Right ventricle myocardium superior (tissue), 1 donor: ENCODE data around the gene TH. TPM values are rescaled to one million over a fixed set of nuclear protein-coding genes. Genes with fewer than 3 reads are reported as not detected.
A peak's percentile ranks its signal among the peaks of the same experiment; 100 is the strongest.

Experiments used
- ATAC-seq: fragments of 200-7000 bp; cut with Tn5 transposase; one replicate; pipeline ENCODE4 v1.9.1; 2020; ENCODE audit warnings: mild to moderate bottlenecking; ENCODE audit not compliant: poor library complexity
- DNase-seq: peaks from one replicate; pipeline ENCODE4 v3.0.0-alpha.2; 2020
- intact Hi-C: fragments of 100-400 bp; cut with DNase I; formaldehyde crosslinking; loops from one replicate; pipeline ENCODE4 v1.11.2; 2022
- total RNA-seq: library from RNA; stranded (reverse); fragmentation: NEBNext Ultra II Directional; extraction: Animal tissue kit (Norgen Biotek cat#: 25700); gene quantifications from one replicate; pipeline ENCODE4 v1.2.1, GENCODE V29; 2021
- donor health status: DM: no; HTN: yes; CAD: no; lungs with severe emphysema.

TH gene
- total RNA-seq, 1 donor from 2014 or later = not detected

DNA sequence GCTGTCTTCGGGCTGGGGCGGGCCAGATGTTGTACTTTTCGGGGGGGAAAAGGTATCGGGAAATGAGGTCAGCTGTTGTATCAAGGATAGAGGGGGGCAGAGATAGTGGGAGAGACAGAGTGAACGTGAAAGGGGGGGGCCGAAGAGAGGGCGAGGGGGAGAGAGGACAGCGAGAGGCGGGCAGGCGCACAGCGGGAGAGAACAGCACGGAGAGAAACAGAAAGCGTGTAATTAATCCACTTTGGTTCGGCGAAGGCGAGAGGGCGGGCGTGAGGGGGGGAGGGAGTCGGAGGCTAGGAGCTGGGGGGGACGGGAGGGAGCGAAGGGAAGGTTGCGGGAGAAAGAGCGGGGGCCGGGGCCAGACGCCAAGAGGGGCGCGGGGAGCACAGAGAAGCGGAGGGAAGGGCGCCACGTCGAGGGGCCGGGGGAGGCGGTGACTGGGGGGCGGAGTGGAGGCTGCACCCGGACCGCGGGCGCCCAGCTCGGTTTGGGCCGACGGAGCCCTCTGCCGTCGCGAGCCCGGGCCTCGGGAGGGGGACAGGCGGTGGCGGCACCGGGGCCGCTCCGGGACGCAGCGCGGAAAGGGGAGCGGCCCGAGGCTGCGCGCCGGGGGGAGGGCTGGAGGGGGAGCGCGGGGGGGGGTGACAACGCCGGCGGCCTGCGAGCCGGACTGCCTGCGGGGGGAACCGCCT is 33.0 kb downstream of the TH start:
- intact Hi-C loops = no loop called here
- DNase-seq = peak; percentile 37
- no peak for ATAC-seq

DNA sequence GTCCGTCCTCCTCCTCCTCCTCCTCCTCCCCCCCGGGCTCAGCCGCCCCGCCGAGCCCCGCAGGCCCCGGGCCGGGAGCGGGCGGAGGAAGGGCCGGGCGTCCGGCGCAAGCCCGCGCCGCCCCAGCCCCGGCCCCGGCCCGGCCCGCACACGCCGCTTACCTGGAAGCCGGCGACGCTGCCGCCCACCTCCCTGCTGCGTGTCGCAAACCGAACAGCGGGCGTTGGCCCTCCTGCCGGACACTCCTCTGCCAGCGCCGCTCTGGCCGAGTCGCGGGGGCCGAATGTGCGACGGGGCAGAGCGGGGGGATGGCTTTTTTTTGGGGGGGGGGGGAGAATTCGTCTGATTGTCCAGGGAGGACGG is 33.6 kb downstream of the TH start:
- peak; percentile 43 for DNase-seq
- peak; percentile 25 for ATAC-seq
- intact Hi-C loops = no loop called here

- intact Hi-C loops = no loop called here
- ATAC-seq (peak; percentile 82), DNase-seq (peak; percentile 79)
Measured at GRCh38 chr11:2137202-2138067, 34.2 kb downstream of the TH start.

- intact Hi-C loops = no loop called here
- DNase-seq (no peak), ATAC-seq (no peak)
Measured at GRCh38 chr11:2136952-2137201, 34.7 kb downstream of the TH start.

- intact Hi-C loops = no loop called here
- ATAC-seq (no peak), DNase-seq (peak; percentile 36)
Measured at GRCh38 chr11:2136209-2136951, 35.2 kb downstream of the TH start.

DNA sequence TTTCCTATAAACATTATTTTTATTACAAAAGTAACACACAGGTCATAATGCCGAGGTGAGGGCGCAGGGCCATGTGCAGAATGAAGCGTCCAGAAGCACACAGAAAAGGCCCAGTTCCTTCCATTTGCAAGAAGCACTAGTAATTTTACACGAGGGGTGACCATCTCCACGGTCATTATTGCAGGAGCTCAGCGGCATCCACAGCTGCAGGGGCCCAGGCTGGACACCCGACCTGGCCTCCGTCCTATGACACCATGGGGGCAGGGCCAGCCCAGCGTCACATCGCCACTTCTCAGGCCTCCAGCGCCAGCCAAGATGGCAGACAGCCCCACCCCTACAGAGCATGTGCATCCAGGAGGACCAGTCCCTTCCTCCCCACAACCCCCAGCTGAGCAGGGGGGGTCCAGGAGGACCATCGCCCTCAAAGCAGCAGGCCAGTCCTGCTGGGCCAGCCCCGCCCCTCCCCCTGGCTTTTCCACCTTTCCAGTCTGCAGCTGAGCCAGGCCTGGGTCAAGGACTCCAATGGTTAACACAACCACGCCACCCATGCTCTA is 35.9 kb downstream of the TH start:
- no peak for ATAC-seq
- intact Hi-C loops = no loop called here

DNA sequence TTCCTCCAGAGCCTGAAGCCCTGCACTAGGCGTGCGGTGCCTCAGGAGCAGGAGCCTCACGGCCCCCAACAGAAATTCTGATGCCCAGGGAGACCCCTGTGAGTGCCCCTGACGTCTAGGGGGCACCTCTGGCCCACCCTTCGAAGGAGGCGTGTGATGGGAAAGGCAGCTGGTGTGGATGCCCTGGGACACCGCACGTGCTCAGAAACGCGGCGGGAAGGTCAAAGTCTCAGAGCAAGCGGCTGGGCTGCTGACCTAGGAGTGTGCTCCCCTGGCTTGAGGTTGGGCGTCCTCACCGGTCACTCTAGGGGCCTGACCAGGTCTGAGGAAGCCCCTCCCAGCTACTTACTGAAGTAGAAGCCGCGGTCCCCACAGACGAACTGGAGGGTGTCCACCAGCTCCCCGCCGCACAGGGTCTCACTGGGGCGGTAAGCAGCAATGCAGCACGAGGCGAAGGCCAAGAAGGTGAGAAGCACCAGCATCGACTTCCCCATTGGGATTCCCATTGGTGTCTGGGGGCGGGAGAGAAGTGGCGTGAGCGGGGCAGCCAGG is 36.5 kb downstream of the TH start:
- intact Hi-C loops = no loop called here
- ATAC-seq (no peak), DNase-seq (peak; percentile 28)

More for the DNA sequence above, 35.9 kb downstream of the TH start:
- DNase-seq = peak; percentile 40

GRCh38 chr11:2134022-2135010 is 37.3 kb downstream of the TH start:
- ATAC-seq (no peak), DNase-seq (peak; percentile 27)
- intact Hi-C loops = no loop called here

DNA sequence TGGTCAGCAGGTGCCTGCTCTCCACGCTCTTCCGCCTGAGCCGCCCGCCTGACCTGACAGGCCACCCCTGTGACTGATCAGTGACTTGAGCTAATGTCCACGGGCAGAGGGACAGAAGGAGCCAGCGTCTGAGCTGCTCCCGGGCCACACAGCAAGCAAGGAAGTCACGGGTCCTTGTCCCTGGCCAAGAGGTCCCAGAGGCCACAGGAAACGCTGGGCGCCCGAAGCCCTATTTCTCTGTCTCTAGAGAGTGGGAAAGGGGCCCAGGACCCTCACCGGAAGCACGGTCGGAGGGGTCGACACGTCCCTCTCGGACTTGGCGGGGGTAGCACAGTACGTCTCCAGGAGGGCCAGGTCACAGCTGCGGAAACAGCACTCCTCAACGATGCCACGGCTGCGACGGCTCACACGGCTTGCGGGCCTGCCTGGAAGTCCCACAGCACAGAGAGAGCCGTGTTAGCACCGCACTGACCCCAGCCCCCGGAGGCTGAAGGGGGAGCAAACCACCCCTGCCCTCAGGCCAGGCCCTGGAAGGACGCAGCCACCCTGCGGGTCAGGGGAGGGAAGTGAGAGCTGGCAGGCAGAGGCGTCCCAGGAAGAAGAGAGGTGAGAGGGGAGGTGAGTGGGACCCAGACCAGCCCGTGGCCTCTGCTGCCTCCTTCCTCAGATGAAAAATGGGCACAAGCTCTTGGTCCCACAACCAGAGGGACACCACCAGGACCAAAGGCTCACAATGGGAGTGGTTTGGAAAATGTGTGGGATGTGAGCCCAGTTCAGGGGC is 38.2 kb downstream of the TH start:
- ATAC-seq (no peak), DNase-seq (peak; percentile 24)
- intact Hi-C loops = no loop called here

DNA sequence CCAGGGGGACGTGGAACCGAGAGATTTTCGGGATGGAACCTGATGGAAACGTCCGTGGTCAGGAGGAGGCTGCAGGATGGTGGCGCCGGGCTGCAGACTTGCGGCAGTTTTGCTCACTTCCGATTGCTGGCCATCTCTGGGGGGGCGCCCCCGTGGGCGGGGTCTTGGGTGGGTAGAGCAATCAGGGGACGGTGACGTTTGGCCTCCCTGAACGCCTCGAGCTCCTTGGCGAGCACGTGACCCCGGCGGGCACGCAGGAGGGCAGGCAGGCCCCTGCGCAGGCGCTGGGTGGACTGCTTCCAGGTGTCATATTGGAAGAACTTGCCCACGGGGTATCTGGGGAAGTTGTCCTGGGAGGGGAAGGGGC is 38.8 kb downstream of the TH start:
- no peak for ATAC-seq
- peak; percentile 27 for DNase-seq
- intact Hi-C loops = no loop called here

- intact Hi-C loops = no loop called here
- ATAC-seq (no peak), DNase-seq (no peak)
Measured at GRCh38 chr11:2132246-2132645, 39.4 kb downstream of the TH start.

DNA sequence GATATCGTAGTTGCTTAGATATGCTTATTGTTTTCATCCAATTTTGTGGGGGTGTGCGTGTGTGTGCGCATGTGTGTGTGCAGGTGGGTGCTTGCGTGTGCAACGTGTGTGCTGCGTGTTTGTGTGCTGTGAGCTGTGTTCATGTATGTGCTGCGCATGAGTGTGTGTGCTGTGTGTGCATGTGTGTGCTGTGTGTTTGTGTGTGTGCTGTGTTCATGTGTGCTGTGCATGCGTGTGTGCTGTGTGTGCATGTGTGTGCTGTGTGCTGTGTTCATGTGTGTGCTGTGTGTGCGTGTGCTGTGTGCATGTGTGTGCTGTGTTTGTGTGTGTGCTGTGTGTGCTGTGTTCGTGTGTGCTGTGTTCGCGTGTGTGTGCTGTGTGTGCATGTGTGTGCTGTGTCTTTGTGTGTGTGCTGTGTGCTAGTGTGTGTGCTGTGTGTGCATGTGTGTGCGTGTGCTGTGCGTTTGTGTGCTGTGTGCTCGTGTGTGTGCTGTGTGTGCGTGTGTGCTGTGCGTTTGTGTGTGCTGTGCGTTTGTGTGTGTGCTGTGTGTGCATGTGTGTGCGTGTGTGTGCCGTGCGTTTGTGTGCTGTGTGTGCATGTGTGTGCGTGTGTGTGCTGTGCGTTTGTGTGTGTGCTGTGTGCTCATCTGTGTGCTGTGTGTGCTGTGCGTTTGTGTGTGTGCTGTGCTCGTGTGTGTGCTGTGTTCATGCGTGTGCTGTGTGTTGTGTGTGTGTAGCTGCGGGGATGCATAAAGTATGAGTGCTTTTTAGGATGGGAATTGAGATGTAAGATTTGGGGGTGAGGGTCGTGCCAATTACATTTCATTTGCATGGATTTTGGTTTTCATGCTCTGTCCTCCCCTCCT is 40.0 kb downstream of the TH start:
- ATAC-seq (no peak), DNase-seq (peak; percentile 13)
- intact Hi-C loops = no loop called here

DNA sequence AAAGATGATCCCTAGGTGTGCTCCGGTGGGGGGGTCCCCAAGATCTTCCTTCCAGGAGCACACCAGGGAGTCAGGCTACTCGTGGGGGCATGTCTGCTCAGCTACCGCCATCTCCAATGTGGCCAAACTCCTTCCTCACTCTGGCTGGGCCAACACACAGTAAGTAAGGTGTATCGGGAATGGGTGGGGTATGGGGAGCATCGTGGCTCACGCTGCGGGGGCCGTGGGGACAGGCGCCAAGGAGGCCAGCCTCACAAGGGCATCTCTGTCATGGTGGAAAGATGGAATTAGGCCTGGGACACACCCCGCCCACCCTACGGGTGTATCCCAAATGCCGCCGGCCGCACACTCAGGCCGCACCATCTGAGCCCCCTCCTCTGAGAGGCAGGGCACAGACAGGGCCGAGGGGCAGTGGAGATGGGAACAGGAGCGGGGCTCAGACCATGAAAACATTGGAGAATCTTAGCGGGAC is 40.7 kb downstream of the TH start:
- peak; percentile 9 for DNase-seq
- intact Hi-C loops = no loop called here
- ATAC-seq = no peak

GRCh38 chr11:2129699-2130366 is 41.8 kb downstream of the TH start:
- ATAC-seq (no peak), DNase-seq (peak; percentile 27)
- intact Hi-C loops = no loop called here

DNA sequence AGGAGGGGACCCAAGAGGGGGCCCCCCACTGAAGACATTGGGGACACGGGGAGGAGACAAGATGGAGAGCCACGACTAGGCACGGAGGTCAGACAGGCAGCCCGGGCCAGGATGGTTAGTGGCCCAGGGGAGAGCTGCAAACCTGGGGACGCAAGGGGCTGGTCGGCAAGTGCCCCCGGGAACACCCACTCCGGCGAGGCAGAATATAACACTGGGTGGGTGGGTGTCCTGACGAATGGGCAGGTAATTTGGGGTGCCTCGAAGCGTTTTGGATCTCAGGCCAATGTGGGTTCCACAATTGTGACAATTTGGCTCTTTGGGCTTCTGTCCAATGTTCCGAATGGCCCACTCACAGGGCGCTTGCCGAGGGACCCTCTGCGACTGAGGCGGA is 42.3 kb downstream of the TH start:
- intact Hi-C loops = no loop called here
- DNase-seq (peak; percentile 27), ATAC-seq (no peak)
